GM18870 (cell line): ENCODE data around the gene GNRH2.
"Not testable (repeated sequence)": the region's sequence is repeated elsewhere in the genome, so short reads cannot be mapped to it uniquely, and the experiment has no call there.

ENCODE experiments used
- ATAC-seq: cut with Tn5 transposase; IDR thresholded peaks from one replicate; pipeline ENCODE4 v1.9.1; 2021; ENCODE audit warnings: moderate library complexity; ENCODE audit not compliant: unreplicated experiment

Gene GNRH2, protein sequence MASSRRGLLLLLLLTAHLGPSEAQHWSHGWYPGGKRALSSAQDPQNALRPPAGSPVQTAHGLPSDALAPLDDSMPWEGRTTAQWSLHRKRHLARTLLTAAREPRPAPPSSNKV

GRCh38 chr20:3043322-3043721 is at the start of gene GNRH2:
Gene GNRH2 (plus strand): TSS chr20:3043622. CDS start chr20:3044415, 793 bp downstream.
- ATAC-seq, result no peak

GRCh38 chr20:2995796-2996195 is 47.6 kb upstream of the GNRH2 start:
- no peak for ATAC-seq

GRCh38 chr20:2998728-2999127 is 44.7 kb upstream of the GNRH2 start:
- ATAC-seq, result no peak

DNA sequence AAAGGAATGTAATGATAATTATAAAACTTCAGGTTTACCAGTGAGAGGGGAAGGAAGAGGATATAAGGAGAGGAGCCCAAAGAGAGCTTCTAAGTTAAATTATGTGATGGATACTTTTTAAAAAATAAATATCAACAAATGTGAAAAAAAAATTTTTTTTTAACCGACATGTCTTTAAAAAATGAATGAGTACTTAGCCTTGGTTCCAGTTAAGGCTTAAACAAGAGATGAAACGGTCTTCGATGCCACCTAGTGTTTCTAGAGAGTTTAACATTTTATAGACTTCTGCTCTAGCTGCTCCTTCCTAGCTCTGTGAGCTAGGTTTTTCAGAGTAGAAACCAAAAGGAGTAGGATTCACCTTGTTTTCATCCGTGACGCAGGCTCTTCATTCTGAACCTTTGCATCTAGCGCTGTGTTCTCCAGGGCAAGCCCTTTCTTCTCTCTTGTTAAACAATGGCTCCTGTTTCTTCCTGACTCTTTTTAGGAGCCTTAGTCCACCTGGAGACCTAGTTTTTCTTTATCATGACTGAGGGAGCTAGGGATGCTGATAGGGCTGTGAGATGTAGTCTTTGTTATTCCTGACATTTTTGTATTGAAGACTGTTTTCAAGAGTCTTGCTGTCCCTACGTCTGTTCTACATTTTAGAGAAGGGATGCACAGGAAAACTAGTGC is 42.4 kb upstream of the GNRH2 start:
- no peak for ATAC-seq

DNA sequence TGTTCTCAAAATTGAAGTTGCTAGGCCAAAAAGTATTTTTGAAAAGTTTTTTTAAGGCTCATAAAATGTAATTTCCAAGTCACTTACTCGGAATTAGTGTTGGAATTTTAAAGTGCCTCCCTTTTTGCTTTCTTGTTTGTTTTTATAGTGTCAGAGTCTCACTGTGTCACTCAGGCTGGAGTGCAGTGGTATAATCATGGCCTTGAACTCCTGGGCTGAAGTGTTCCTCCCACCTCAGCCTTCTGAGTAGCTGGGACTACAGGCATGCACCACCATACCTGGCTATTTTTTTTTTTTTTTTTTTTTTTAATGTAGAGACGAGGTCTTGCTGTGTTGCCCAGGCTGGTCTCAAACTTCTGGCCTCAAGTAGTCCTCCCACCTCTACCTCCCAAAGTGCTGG is 40.0 kb upstream of the GNRH2 start:
- ATAC-seq, result no peak

DNA sequence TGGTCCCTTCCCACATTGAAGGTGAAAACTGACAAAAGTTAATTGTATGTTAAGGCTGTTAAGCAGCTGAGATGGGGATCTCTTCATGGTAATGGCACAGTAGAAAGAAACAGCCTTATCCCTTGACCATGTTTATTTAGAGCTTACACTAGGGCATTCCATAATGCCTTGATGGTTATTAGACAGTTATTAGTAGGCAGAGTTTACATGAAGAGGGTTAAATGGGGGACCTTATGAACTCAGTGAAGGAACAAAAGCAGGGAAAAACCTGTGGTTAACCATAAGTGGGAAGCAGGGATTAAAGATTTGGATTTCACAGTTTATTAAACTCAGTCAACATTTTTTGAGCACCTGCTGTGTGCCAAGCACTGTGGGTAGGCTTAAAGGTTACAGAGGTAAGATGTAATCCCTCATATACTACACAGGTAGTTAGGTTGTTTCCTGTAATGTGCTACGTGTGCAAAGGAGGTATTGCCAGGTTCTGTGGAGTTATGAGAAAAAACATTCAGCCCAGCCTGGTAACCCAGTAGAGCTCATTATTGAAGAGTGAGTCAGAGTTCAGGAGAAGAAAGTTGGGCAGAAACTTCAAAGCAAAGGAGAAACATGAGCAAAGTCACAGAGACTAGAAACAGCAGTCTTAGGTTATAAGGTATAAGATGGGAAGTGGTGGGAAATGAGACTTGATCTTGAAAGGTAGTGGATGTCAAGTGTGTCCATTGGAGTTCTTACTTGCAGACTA is 32.3 kb upstream of the GNRH2 start:
- ATAC-seq, result no peak

- ATAC-seq, result no peak
These were observed 31.7 kb upstream of the GNRH2 start for GRCh38 chr20:3011752-3012151.

GRCh38 chr20:3013771-3014170 is 29.7 kb upstream of the GNRH2 start:
- ATAC-seq, result no peak

DNA sequence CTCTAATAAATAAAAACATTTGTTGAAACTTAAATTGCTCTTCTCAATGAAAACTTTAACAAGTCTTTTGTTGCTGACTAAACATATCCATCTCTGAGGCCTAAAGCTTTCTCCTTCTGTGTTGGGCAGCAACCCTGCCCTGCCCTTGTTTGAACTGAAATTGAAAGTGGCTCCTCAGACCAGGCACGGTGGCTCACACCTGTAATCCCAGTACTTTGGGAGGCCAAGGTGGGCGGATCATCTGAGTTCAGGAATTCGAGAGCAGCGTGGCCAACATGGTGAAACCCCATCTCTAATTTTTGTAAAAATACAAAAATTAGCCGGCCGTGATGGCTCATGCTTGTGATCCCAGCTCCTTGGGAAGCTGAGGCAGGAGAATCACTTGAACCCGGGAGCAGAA is 29.2 kb upstream of the GNRH2 start:
- no peak for ATAC-seq

DNA sequence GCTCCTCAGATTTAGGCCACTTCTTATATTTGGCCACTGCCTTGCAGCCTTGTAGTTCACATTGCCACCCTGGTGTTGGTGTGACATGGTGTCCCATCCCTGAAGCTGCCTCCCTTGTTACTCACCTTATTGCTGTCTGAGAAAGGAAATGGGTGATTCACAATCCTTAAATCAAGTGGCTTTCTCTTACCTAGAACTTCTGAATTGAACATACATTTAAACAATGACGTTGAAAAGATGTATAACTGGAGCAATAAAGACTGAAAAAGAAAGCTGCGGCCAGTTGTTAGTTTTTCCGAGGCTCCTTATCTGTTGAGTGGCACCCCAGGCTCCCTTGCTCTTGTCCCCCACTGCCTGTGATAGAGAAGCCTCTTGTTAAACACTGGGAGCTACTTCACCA is 28.8 kb upstream of the GNRH2 start:
- no peak for ATAC-seq

DNA sequence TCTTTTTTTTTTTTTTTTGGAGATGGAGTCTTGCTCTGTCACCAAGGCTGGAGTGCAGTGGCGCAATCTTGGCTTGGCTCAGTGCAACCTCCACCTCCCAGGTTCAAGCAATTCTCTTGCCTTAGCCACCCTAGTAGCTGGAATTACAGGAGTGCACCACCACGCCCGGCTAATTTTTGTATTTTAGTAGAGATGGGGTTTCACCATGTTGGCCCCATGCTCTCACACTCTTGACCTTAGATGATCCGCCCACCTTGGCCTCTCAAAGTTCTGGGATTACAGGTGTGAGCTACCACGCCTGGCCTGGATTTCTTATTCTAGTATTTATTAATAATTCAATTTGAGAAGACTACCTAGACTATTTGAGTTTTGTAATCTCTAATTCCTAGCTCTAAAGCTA is 28.1 kb upstream of the GNRH2 start:
- not testable (repeated sequence) for ATAC-seq

GRCh38 chr20:3021327-3021726 is 22.1 kb upstream of the GNRH2 start:
- no peak for ATAC-seq

GRCh38 chr20:3021777-3022176 is 21.6 kb upstream of the GNRH2 start:
- no peak for ATAC-seq

DNA sequence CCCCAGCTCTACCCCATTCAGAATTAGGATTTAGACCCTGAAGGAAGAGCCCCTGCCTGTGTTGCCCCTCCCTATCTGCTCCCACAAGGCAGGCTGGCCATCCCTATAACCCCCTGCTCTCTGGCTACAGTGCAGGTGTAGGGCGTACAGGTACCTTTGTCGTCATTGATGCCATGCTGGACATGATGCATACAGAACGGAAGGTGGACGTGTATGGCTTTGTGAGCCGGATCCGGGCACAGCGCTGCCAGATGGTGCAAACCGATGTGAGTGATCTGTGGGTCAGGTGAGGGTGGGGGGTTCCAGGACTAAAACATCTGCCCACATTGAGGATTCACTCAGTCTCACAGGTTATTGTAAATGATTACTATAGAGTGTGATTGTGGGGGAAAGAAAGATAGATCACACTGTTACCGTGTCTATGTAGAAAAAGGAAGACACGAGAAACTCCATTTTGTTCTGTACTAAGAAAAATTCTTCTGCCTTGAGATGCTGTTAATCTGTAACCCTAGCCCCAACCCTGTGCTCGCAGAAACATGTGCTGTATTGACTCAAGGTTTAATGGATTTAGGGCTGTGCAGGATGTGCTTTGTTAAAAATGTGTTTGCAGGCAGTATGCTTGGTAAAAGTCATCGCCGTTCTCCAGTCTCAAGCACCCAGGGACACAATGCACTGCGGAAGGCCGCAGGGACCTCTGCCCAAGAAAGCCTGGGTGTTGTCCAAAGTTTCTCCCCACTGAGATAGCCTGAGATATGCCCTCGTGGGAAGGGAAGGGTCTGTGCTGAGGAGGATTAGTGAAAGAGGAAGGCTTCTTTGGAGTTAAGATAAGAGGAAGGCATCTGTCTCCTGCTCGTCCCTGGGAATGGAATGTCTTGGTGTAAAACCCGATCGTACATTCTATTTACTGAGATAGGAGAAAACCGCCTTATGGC is 20.6 kb upstream of the GNRH2 start:
- not testable (repeated sequence) for ATAC-seq

DNA sequence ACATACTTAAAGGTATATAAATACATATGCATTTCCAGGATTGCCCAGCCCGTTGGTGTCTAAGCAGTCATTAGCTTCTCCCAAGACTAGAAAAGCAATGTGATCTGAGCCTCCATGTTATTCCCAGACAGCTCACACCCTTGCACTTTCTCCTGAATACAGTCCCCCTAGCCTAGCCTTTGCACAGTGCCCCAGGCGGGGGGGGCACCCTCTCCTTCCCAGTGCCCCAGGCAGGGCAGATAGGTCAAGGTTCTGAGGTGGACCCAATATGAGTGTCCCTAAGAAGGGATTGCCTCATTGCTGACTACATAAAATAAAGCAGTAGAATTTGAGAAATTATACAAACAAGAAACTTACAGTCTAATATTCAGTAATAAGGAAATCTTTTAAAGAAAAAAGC is 15.4 kb upstream of the GNRH2 start:
- ATAC-seq, result no peak

DNA sequence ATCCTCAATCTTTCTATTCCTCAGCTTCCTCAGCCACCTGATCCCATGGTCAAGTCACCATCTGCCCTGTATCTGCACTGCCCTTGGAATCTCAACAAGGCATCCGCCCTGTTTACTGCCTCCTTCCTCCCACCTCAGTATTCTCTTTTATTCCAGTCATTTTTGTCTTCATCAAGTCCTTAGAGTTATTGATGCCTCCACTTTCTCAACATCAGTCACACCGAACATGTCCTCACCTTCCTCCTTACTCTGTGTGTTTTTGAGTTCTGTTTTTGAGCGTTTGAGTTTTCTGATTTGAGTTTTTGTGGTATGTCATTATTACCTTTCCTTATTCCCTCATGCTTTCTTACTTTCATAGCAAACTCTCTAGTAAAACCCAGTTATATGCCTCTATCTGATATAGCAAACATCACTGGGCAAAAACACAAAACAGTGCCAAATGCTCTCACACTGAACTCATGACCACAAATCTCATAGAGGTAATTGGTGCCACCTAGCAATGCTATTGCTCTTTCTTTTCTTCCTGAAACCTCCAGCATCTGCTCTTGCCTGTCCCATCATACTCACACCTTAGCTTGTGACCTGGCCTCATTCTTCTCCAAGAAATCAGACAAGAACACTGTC is 11.8 kb upstream of the GNRH2 start:
- ATAC-seq, result no peak

DNA sequence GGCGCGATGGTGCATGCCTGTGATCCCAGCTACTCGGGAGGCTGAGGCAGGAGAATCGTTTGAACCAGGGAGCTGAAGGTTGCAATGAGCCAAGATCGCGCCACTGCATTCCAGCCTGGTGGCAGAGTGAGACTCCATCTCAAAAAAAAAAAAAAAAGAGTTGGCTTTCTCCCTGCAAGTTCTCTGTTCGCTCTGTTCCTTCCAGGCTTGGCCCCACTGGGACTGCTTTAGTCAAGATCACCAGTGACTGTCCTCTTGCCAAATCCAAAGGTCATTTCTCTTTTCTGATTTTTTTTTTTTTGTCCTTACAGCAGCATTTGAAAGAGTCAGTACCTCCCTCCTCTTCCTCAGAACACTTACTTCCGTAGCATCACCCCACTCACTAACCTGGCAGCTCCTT is 10.8 kb upstream of the GNRH2 start:
- ATAC-seq, result no peak

DNA sequence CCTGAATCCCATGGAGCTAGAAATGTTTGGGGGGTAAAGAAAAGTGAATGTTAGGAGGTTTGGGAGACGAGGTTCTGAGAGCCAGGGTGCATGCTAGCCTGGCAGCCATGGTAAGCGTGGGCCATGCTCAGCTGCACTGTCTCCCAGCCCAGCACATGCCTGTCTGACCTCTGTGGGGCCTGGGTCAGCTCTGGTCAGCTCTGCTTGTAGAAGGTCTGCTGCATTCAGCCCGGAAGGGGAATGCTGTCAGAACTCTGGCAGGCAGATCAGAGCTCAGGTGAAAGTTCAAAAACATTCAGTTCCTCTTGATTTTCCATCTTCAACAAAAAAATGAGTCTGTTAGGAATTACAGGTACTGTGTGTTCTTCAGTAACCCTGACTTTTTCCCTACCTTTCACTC is 5.8 kb upstream of the GNRH2 start:
- no peak for ATAC-seq

- ATAC-seq, result no peak
These were observed 5.0 kb upstream of the GNRH2 start for GRCh38 chr20:3038454-3038853.

DNA sequence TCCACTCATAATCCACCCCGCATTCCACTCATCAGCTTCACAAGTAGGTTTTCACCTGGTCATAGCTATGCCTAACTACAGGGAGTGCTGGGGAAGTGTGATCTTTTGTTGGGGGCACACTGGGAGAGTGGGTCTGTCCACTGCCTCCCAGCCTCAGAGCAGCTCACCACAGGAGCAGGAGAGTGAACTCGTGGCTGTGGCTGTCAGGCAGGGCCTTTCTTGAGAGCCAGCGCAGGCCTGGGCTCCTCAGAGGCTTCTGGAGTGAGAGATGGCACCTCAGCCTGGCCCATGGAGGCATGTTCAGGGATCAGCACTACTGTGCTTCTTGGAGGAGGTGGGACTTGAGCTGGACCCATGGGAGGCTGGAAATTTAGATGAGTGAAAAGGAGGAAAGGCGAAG is 4.0 kb upstream of the GNRH2 start:
- no peak for ATAC-seq

DNA sequence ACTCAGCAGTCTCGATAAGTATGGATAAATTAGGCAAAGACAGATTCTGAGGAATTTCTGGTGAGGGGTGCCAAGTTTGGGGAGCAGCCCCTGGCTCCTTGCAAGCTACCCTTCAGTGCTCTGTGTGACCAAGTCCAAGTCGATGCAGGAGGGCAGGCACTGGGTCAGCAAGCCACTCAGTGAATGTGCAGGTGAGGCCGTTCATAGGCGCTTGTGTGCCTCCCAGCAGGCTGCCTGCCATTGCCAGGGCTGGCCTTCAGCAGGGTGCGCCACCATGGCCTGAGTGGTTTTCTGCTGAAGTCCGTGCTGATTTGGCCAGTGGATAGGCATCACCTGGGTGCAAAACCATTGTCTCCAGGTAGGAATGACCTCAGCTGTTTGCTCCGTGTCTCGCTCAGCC is 3.3 kb upstream of the GNRH2 start:
- ATAC-seq, result no peak
